Activated naive CD8-positive, alpha-beta T cell treated with anti-CD3 and anti-CD28 coated beads for 36 hours (primary cell): ENCODE measurements around the gene POLD3. TPM values are rescaled to one million over a fixed set of nuclear protein-coding genes. Genes with fewer than 3 reads are reported as not detected.

Experiments
- DNase-seq: peaks from one replicate; pipeline ENCODE4 v3.0.0; 2021
- H3K27ac Mint-ChIP-seq: one replicate; pipeline ENCODE4 v1.8.0; 2022; ENCODE audit warnings: mild to moderate bottlenecking, moderate library complexity, mixed read lengths
- H3K27me3 Mint-ChIP-seq: one replicate; pipeline ENCODE4 v1.8.0; 2022; ENCODE audit warnings: mild to moderate bottlenecking, mixed read lengths
- H3K36me3 Mint-ChIP-seq: one replicate; pipeline ENCODE4 v1.8.0; 2021; ENCODE audit warnings: mild to moderate bottlenecking, mixed read lengths
- H3K4me1 Mint-ChIP-seq: one replicate; pipeline ENCODE4 v1.8.0; 2021; ENCODE audit warnings: mixed read lengths
- H3K4me3 Mint-ChIP-seq: one replicate; pipeline ENCODE4 v1.8.0; 2022; ENCODE audit warnings: mild to moderate bottlenecking, moderate library complexity, mixed read lengths
- H3K9me3 Mint-ChIP-seq: one replicate; pipeline ENCODE4 v1.8.0; 2022; ENCODE audit warnings: mixed read lengths
- total RNA-seq, 2 experiments: library from RNA; stranded (reverse); gene quantifications; one replicate each; pipeline ENCODE4 v1.2.3, GENCODE V29; 2021

The POLD3 gene
- total RNA-seq, 2 experiments from 2014 or later, result 68.4 to 71.3 TPM

DNA sequence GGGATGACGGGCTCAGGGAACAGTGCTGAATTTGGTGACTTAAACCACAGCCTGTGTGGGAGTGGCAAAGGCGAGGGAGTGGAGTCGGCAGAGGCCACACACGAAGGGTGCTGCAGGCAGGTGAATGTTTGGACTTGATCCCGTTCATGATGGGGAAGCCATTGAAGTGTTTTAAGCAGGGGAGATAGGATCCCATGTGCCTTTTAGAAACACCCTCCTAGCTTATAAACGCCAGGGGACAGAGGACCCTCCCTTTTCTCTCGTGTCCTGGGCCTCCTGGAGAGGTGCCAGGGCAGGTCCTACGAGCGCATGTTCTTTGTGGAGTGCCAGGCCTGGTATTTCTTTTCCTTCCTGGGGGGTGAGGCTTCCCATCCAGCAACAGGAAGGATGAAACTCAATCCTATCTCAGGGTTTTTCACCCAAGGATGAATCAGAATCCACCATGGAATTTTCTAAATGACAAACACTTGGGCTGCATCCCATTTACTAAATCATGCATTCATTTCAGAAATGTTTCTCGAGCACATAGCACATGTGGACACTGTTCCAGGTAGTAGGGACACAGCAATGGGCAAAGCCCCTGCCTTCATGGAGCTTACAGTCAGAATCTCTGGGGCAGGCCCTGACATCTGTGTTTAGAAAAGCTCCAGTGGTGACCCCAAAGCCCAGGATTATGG is 79.3 kb downstream of the POLD3 start:
- H3K36me3 Mint-ChIP-seq, result peaks cover 6% of the 10 kb centered on the region
- no peaks in the 10 kb centered on the region for H3K27me3 Mint-ChIP-seq
- no peak for DNase-seq
- no peaks in the 10 kb centered on the region for H3K9me3 Mint-ChIP-seq
- H3K4me3 Mint-ChIP-seq, result no peak overlapping the region
- no peak overlapping the region for H3K27ac Mint-ChIP-seq
- no peaks in the 10 kb centered on the region for H3K4me1 Mint-ChIP-seq

GRCh38 chr11:74672332-74672955 is 80.1 kb downstream of the POLD3 start:
- Mint-ChIP-seq H3K4me3 (no peak overlapping the region), H3K4me1 (no peaks in the 10 kb centered on the region), H3K36me3 (peaks cover 6% of the 10 kb centered on the region), H3K9me3 (no peaks in the 10 kb centered on the region), H3K27ac (no peak overlapping the region), H3K27me3 (no peaks in the 10 kb centered on the region)
- DNase-seq, result no peak

GRCh38 chr11:74672956-74673692 is 80.7 kb downstream of the POLD3 start:
- Mint-ChIP-seq H3K36me3 (peaks cover 6% of the 10 kb centered on the region), H3K4me3 (no peak overlapping the region), H3K9me3 (no peaks in the 10 kb centered on the region), H3K27me3 (no peaks in the 10 kb centered on the region), H3K27ac (no peak overlapping the region), H3K4me1 (no peaks in the 10 kb centered on the region)
- no peak for DNase-seq

GRCh38 chr11:74673693-74674360 is 81.4 kb downstream of the POLD3 start:
- H3K36me3 Mint-ChIP-seq, result peaks cover 6% of the 10 kb centered on the region
- no peak overlapping the region for H3K4me3 Mint-ChIP-seq
- no peak overlapping the region for H3K27ac Mint-ChIP-seq
- H3K27me3 Mint-ChIP-seq, result no peaks in the 10 kb centered on the region
- no peaks in the 10 kb centered on the region for H3K9me3 Mint-ChIP-seq
- DNase-seq, result no peak
- H3K4me1 Mint-ChIP-seq, result no peaks in the 10 kb centered on the region

- Mint-ChIP-seq H3K27me3 (no peaks in the 10 kb centered on the region), H3K36me3 (peaks cover 6% of the 10 kb centered on the region), H3K27ac (no peak overlapping the region), H3K9me3 (no peaks in the 10 kb centered on the region), H3K4me1 (no peaks in the 10 kb centered on the region), H3K4me3 (no peak overlapping the region)
- DNase-seq, result no peak
Observed at GRCh38 chr11:74675761-74676160, 83.4 kb downstream of the POLD3 start.

- peaks cover 1% of the 10 kb centered on the region for H3K27me3 Mint-ChIP-seq
- no peak for DNase-seq
- no peak overlapping the region for H3K4me3 Mint-ChIP-seq
- H3K36me3 Mint-ChIP-seq, result peaks cover 6% of the 10 kb centered on the region
- H3K9me3 Mint-ChIP-seq, result no peaks in the 10 kb centered on the region
- no peak overlapping the region for H3K27ac Mint-ChIP-seq
- no peaks in the 10 kb centered on the region for H3K4me1 Mint-ChIP-seq
Observed at GRCh38 chr11:74676596-74676995, 84.2 kb downstream of the POLD3 start.

DNA sequence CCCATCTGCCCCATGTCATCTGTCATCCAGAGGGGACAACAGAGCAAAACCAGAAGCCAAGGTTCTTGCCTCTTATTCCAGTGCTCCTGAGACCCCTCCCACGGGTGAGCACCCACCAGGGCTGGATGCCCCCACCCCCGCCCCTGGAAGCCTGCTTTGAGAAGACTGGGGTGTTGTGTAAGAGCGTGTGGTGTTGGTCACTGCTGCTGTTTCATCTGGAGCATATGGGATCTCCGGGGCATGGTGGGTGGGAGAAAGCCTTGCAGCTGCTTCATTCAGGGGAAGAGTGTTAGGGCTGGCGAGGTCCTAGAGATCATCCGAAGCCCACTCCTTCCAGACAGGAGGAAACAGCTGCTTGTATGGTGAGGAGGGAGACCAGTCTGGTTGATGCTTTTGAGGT is 84.7 kb downstream of the POLD3 start:
- Mint-ChIP-seq H3K9me3 (no peaks in the 10 kb centered on the region), H3K4me3 (no peak overlapping the region), H3K27me3 (peaks cover 5% of the 10 kb centered on the region), H3K27ac (no peak overlapping the region), H3K36me3 (peaks cover 6% of the 10 kb centered on the region), H3K4me1 (no peaks in the 10 kb centered on the region)
- DNase-seq, result no peak

DNA sequence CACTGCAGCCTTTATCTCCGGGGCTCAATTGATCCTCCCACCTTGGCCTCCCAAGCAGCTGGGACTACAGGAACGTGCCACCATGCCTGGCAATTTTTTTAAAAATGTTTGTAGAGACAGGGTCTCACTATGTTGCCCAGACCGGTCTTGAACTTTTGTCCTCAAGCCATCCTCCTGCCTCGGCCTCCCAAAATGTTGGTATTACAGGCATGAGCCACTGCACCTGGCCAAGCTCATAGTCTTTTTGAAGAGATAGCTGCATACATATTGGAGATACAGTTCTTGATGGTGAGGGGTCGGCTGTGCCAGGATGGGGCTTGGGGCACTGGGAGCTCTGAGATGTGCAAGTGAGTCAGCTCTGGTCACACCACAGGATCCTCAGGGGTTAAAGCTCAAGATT is 85.7 kb downstream of the POLD3 start:
- H3K27me3 Mint-ChIP-seq, result peaks cover 14% of the 10 kb centered on the region

DNA sequence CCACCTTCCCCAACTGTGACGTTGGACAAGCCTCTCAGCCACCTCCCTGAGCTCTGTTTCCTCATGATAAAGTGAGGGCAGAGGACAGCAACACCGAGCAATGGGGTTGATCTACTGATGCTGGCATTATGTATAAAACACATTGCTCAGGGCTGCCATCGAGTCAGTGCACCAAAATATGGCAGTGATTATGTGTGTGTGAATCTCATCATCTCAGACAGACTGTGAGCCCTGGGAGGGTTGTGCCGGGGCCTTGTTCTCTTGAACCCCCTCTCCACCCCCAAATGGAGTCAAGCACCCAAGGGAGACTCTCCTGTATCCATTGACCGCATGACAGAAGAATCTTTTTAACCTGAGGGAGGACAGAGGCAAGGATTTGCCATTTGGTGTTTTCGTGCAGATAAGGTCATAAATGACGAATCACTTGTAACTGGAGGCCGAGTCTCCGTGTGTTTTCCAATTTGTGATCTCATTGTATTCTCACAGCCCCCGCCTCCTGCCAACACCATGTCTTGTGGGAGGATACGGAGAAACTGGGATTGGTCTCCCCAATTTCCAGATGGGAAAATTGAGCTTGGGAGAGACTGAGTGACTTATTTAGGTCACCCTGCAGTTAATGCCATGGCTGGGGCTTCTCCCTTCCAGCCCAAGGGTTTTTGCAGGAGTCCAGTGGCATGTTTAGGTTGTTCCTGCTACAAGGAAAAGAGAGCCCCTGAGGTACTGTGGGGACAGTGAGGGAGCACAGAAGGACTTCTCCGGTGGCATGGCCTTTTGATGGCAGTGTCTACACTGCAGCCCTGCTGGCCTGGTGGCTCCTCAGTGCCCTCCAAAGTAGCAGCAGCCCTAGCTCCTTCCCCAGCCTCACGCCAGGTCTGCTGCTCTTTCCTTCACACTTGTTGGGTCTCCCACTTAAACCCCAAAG is 86.5 kb downstream of the POLD3 start:
- Mint-ChIP-seq H3K9me3 (no peaks in the 10 kb centered on the region), H3K27me3 (peaks cover 19% of the 10 kb centered on the region), H3K4me1 (no peaks in the 10 kb centered on the region), H3K4me3 (no peak overlapping the region), H3K27ac (no peak overlapping the region), H3K36me3 (peaks cover under 1% of the 10 kb centered on the region)
- DNase-seq, result no peak

More for the DNA sequence above, 85.7 kb downstream of the POLD3 start:
- H3K9me3 Mint-ChIP-seq, result no peaks in the 10 kb centered on the region
- peaks cover 6% of the 10 kb centered on the region for H3K36me3 Mint-ChIP-seq
- H3K4me1 Mint-ChIP-seq, result no peaks in the 10 kb centered on the region
- H3K4me3 Mint-ChIP-seq, result no peak overlapping the region
- no peak for DNase-seq
- no peak overlapping the region for H3K27ac Mint-ChIP-seq

DNA sequence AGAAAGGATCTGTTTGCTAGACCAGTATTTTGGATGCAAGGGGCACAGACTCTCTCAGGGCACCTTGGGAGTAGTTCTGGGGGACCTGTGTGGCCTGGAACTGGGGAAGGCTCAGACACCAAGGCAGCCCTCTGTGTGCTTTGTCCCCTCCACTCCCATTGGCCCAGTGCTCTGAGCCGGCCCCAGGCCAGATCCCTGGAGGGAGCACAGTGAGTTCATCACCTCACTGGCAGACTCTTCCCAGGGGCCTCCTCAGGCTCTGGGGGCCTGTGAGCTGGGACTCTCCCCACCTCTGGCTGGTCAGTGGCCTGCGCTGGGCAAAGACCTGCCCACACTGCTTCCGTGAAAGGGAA is 87.1 kb downstream of the POLD3 start:
- no peaks in the 10 kb centered on the region for H3K4me1 Mint-ChIP-seq
- peaks cover 25% of the 10 kb centered on the region for H3K27me3 Mint-ChIP-seq
- H3K4me3 Mint-ChIP-seq, result no peak overlapping the region
- H3K27ac Mint-ChIP-seq, result no peak overlapping the region
- H3K9me3 Mint-ChIP-seq, result no peaks in the 10 kb centered on the region
- no peak for DNase-seq
- H3K36me3 Mint-ChIP-seq, result no peaks in the 10 kb centered on the region

DNA sequence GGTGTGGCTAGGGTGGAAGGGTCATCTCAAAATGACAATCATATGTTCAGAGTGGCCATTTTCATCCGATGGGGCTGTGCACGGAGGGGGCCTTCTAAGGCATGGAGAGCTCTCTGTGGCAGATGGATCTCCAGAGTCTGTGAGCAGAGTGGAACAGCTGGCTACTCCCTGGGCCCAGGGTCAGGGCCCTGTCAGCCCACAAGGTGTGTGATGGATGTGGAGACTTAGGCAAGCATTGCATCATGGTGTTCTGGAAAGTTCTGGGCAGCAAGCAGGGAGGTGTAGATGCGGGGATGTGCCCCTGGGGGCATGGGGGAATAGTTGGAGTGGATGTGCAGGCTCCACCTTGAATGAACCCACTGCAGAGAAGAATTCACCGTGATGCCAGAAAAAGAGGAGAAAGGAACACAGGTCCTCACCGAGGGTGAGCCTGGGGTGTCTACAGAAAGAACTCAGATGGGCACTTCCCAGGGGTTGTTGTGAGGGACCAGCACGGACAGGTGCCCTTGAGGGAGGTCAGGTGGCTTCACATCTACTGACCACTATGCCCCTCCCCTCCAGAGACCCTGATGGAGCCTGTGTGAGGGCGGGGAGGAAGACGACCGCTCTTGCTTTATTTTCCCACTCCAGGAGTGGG is 87.8 kb downstream of the POLD3 start:
- peaks cover 32% of the 10 kb centered on the region for H3K27me3 Mint-ChIP-seq
- no peaks in the 10 kb centered on the region for H3K4me1 Mint-ChIP-seq
- H3K36me3 Mint-ChIP-seq, result no peaks in the 10 kb centered on the region
- H3K4me3 Mint-ChIP-seq, result no peak overlapping the region
- H3K9me3 Mint-ChIP-seq, result no peaks in the 10 kb centered on the region
- DNase-seq, result no peak
- H3K27ac Mint-ChIP-seq, result no peak overlapping the region

DNA sequence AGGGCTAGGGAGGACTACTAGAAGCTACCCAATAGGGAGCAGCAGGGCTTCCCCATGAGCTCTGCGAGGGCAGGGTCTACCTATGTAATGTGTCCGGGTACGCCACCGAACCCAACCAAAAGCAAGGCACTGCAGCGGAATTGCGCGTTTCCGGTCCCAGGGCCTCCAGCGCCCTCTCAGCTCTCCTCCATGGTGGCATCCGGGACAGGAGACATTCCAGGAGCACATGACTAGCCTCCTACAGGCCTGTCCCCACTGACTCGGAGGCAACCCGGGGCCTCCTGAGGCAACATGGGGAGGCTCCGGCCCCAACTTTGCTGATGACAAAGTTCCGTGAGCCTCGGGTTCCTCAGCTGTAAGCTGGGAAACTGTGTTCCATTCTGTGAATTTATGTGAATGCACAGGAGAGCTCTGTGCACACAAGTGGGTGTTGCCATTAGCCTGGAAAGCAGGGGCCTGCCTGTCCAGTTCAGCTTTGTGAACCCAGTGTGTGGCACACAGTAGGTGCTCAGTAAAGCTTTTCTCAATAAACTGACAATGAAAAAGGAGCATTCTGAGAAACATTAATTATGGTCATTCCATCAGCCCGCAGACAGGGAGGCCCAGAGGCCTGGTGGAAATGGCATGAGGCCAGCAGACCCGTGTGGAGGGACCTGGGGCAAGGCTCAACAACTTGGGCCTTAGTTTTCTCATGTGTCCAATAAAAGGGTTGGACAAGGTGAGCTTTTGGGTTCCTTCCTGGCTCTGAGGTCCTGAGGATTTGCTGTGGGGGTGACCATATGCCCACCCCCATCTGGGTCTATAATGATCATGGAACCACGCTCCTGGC is 88.5 kb downstream of the POLD3 start:
- no peaks in the 10 kb centered on the region for H3K36me3 Mint-ChIP-seq
- no peak for DNase-seq
- H3K4me3 Mint-ChIP-seq, result no peak overlapping the region
- no peak overlapping the region for H3K27ac Mint-ChIP-seq
- H3K9me3 Mint-ChIP-seq, result no peaks in the 10 kb centered on the region
- peaks cover 32% of the 10 kb centered on the region for H3K27me3 Mint-ChIP-seq
- no peaks in the 10 kb centered on the region for H3K4me1 Mint-ChIP-seq
